ENCODE data around the gene CCDC60. TPM values are rescaled to one million over a fixed set of nuclear protein-coding genes. Genes with fewer than 3 reads are reported as not detected.

CCDC60 gene
- polyA plus RNA-seq, 3 donors: not detected

- H3K27ac ChIP-seq (ENCODE audit: low read depth, low read length): no peak overlapping the region
Measured at GRCh38 chr12:119570771-119571170, 236.2 kb downstream of the CCDC60 start.

GRCh38 chr12:119573086-119573485 is 238.6 kb downstream of the CCDC60 start:
- no peak overlapping the region for H3K27ac ChIP-seq (ENCODE audit: low read depth, low read length)
- WGBS, 3 donors: 79 to 87% (median 84%) methylated on average over 1 of the region's 1 CpG

More at GRCh38 chr12:119570771-119571170, 236.2 kb downstream of the CCDC60 start:
- WGBS, 3 donors: 65 to 73% (median 69%) methylated on average over 6 of the region's 6 CpGs

- WGBS, 3 donors: 74 to 94% (median 92%) methylated on average over 1 of the region's 1 CpG
- H3K27ac ChIP-seq (ENCODE audit: low read depth, low read length): no peak overlapping the region
Measured at GRCh38 chr12:119574255-119574654, 239.7 kb downstream of the CCDC60 start.

- no peak overlapping the region for H3K27ac ChIP-seq (ENCODE audit: low read depth, low read length)
- WGBS, 3 donors: 60 to 70% (median 69%) methylated on average over 8 of the region's 8 CpGs
Measured at GRCh38 chr12:119576118-119576810, 241.7 kb downstream of the CCDC60 start.

- 44 to 76% (median 76%) methylated on average over 1 of the region's 1 CpG for WGBS, 3 donors
- no peak overlapping the region for H3K27ac ChIP-seq (ENCODE audit: low read depth, low read length)
Measured at GRCh38 chr12:119576915-119577314, 242.4 kb downstream of the CCDC60 start.

- WGBS, 3 donors: 85 to 89% (median 86%) methylated on average over 2 of the region's 2 CpGs
- no peak overlapping the region for H3K27ac ChIP-seq (ENCODE audit: low read depth, low read length)
Measured at GRCh38 chr12:119578112-119578511, 243.6 kb downstream of the CCDC60 start.

- WGBS, 3 donors: 43 to 60% (median 57%) methylated on average over 1 of the region's 1 CpG
- no peak overlapping the region for H3K27ac ChIP-seq (ENCODE audit: low read depth, low read length)
Measured at GRCh38 chr12:119589097-119589496, 254.6 kb downstream of the CCDC60 start.

- H3K27ac ChIP-seq (ENCODE audit: low read depth, low read length): no peak overlapping the region
- whole genome bisulfite sequencing, 3 donors: 74 to 80% (median 77%) methylated on average over 4 of the region's 4 CpGs
Measured at GRCh38 chr12:119589634-119590033, 255.1 kb downstream of the CCDC60 start.

Other genes starting within 250 kb of the CCDC60 start
- 10 to 100 TPM in 2 of 3 donors, 1 to 10 TPM in 1; 9.4 to 75.5 (median 55.1) TPM for gene HSPB8, start 155.8 kb upstream of the CCDC60 start, polyA plus RNA-seq